22Rv1 (cell line): ENCODE data around the gene MUC6.

Source experiments
- ZFX ChIP-seq: fragments of 450-650 bp; IDR thresholded peaks from 2 replicates; pipeline ENCODE4 v1.6.1; 2017; ENCODE audit warnings: antibody characterized with exemption, borderline replicate concordance
- TF ChIP-seq, protein P1 (sequence below): fragments of 450-650 bp; IDR thresholded peaks from 2 replicates; pipeline ENCODE4 v1.5.1; 2017; ENCODE audit warnings: mild to moderate bottlenecking

DNA sequence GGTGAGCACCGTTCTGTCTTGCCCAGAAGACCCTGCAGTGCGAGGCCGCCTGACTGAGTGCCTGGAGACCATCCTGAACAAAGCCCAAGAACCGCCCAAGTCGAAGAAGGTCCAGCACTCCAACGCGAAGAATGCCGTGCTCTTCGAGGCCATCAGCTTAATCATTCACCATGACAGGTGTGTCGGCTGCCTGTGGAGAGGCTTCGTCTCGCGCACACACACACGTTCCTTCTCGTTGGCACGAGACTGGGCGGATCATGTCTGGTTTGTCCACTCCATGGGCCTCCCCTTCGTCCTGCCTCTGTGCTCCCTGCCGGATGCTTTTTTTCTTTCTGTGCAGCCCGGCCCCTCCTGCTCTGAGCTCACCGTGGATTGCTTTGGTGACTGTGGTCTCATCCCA, 51.1 kb downstream of the MUC6 start:
- TF ChIP-seq, protein P1, sequence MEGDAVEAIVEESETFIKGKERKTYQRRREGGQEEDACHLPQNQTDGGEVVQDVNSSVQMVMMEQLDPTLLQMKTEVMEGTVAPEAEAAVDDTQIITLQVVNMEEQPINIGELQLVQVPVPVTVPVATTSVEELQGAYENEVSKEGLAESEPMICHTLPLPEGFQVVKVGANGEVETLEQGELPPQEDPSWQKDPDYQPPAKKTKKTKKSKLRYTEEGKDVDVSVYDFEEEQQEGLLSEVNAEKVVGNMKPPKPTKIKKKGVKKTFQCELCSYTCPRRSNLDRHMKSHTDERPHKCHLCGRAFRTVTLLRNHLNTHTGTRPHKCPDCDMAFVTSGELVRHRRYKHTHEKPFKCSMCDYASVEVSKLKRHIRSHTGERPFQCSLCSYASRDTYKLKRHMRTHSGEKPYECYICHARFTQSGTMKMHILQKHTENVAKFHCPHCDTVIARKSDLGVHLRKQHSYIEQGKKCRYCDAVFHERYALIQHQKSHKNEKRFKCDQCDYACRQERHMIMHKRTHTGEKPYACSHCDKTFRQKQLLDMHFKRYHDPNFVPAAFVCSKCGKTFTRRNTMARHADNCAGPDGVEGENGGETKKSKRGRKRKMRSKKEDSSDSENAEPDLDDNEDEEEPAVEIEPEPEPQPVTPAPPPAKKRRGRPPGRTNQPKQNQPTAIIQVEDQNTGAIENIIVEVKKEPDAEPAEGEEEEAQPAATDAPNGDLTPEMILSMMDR = no peak
- no peak for TF ChIP-seq ZFX
